Subcutaneous abdominal adipose tissue (tissue), 5 donors: ENCODE measurements around the gene LLGL2.
A peak's percentile ranks its signal among the peaks of the same experiment; 100 is the strongest.

Experiments
- H3K27ac ChIP-seq: one replicate; pipeline ENCODE4 v1.7.0; 2013; ENCODE audit warnings: low read depth, mild to moderate bottlenecking, inconsistent platforms, low read length, moderate library complexity
- H3K27me3 ChIP-seq, 5 donors: one replicate each; pipeline ENCODE4 v1.7.0; 2013; ENCODE audit warnings: low read length in 5 of 5, inconsistent platforms in 1 of 5; ENCODE audit not compliant: control insufficient read depth in 5 of 5, insufficient read depth in 4 of 5
- H3K36me3 ChIP-seq, 5 donors: one replicate each; pipeline ENCODE4 v1.7.0; 2013; ENCODE audit warnings: low read length in 5 of 5; ENCODE audit not compliant: control insufficient read depth in 5 of 5, insufficient read depth in 5 of 5
- H3K4me1 ChIP-seq, 5 donors: one replicate each; pipeline ENCODE4 v1.7.0; 2013; ENCODE audit warnings: low read length in 5 of 5, mild to moderate bottlenecking in 3 of 5, moderate library complexity in 1 of 5; ENCODE audit not compliant: control insufficient read depth in 5 of 5, insufficient read depth in 5 of 5
- H3K4me3 ChIP-seq, 5 donors: one replicate each; pipeline ENCODE4 v1.7.0; 2013; ENCODE audit warnings: low read length in 5 of 5, low read depth in 1 of 5
- H3K9ac ChIP-seq, 5 donors: one replicate each; pipeline ENCODE4 v1.7.0; 2013; ENCODE audit warnings: low read length in 5 of 5, mild to moderate bottlenecking in 4 of 5, moderate library complexity in 3 of 5
- H3K9me3 ChIP-seq, 5 donors: one replicate each; pipeline ENCODE4 v1.7.0; 2013; ENCODE audit warnings: low read length in 5 of 5; ENCODE audit not compliant: control insufficient read depth in 5 of 5
- donor health status: healthy.
- donor health status: healthy.
- donor health status: healthy.
- donor health status: healthy.
- donor health status: healthy.

The LLGL2 gene

DNA sequence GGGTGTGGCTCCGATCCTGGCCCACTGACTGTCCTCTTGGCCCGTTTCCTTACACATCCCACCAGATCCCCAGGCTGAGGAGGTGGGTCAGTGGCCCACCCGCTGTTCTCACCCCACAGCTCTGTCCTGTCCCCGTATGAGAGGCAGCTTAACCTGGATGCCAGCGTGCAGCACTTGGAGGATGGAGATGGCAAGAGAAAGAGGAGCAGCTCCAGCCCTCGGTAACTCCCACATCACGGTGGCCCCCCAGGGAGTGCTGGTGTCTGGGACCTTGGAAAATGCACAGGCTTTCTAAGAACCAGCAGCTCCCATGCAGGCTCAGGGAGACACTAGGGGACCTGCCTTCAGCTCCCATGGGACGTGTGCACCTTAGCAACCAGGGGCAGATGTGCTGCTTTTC lies 4.2 kb upstream of the LLGL2 start:
- H3K36me3 ChIP-seq = peaks cover 0 to 18% (median 9%) of the 10 kb centered on the region in 5 donors
- H3K27ac ChIP-seq = no peak overlapping the region
- no peak overlapping the region for H3K9ac ChIP-seq
- H3K27me3 ChIP-seq = no peaks in the 10 kb centered on the region
- peaks cover 0 to 30% (median 23%) of the 10 kb centered on the region in 5 donors for H3K4me1 ChIP-seq
- no peak overlapping the region for H3K4me3 ChIP-seq
- no peaks in the 10 kb centered on the region for H3K9me3 ChIP-seq

DNA sequence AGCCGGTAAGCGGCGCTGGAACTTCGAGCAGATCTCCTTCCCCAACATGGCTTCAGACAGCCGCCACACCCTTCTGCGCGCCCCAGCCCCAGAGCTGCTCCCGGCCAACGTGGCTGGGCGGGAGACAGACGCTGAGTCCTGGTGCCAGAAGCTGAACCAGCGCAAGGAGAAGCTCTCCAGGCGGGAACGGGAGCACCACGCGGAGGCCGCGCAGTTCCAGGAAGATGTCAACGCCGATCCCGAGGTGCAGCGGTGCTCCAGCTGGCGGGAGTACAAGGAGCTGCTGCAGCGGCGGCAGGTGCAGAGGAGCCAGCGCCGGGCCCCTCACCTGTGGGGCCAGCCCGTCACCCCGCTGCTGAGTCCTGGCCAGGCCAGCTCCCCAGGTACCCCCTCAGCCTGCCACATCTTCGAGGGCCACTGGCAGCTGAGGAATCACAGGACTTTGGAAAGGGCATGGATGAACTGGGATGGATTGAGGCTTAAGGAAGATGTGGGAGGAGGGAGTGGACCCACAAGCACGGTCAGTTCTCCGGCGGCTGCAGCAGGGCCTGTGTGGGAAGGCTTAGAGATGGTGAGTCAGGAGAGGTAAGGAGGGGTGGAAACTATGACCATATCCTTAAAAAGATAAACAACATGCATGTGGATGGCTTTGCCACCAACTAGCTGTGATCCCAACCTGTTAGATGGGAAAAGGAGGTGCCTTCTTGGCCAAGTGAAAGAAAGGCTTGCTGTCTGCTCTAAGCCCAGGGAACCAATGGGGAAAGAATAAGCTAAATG lies 3.4 kb upstream of the LLGL2 start:
- H3K4me1 ChIP-seq = peaks cover 0 to 29% (median 24%) of the 10 kb centered on the region in 5 donors
- H3K4me3 ChIP-seq = no peak overlapping the region
- peaks cover 0 to 18% (median 9%) of the 10 kb centered on the region in 5 donors for H3K36me3 ChIP-seq
- no peaks in the 10 kb centered on the region for H3K27me3 ChIP-seq
- no peak overlapping the region for H3K27ac ChIP-seq
- H3K9me3 ChIP-seq = no peaks in the 10 kb centered on the region
- H3K9ac ChIP-seq = peak overlapping the region in 1 of 5 donors; percentile 13

DNA sequence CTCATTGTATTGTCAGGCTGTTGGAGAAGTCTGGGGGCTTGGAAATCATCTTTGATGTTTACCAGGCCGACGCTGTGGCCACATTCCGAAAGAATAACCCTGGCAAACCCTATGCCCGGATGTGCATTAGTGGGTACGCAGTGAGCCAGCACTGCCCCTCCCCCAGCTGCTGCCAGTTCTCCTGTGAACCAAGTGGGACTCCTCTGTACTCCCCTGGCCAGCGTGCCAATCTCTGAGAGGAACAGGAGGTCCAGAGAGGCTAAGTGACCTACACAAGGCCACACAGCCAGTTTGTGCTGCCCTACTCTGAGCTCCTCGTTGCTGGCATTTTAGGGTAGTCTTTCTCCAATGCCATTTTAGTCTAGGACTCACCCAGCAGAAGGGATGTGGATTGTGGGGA lies 1.9 kb upstream of the LLGL2 start:
- Histone ChIP-seq H3K27me3 (no peaks in the 10 kb centered on the region), H3K27ac (no peak overlapping the region), H3K4me1 (peaks cover 0 to 23% (median 17%) of the 10 kb centered on the region in 5 donors), H3K4me3 (no peak overlapping the region), H3K9me3 (no peaks in the 10 kb centered on the region), H3K36me3 (peaks cover 0 to 18% (median 9%) of the 10 kb centered on the region in 5 donors), H3K9ac (no peak overlapping the region)

DNA sequence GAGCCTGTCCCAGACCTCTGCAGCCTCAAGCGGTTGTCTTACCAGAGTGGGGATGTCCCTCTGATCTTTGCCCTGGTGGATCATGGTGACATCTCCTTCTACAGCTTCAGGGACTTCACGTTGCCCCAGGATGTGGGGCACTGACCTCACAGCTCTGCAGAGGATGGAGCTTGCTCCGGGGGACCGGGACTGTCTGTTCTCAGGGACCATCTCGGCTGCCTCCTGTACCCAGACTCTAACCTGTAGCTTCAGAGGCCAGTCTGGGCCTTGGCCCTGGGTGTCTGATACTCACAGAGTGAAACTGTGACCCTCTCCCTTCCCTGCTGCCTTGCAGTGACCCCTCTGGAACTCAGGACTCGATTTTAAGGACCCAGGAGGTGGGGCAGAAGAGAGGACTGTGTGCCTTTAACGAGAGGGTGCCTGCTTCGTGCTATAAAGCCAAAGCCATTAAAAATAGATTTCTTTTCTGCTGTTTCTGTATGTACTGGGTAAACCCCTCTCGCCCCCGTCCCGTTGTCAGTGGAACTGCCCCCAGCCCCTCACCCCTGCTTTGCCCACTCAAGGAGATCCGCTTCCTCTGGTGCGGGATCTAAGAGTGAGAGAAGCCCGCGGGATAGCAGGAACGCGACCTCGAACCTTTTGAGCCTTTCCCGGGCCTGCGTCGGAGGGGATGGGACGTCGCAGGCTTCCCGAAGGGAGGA lies 1.1 kb upstream of the LLGL2 start:
- Histone ChIP-seq H3K27me3 (no peaks in the 10 kb centered on the region), H3K9ac (no peak overlapping the region), H3K27ac (no peak overlapping the region), H3K9me3 (no peaks in the 10 kb centered on the region), H3K4me1 (peaks cover 0 to 23% (median 17%) of the 10 kb centered on the region in 5 donors), H3K36me3 (peaks cover 0 to 13% (median 9%) of the 10 kb centered on the region in 5 donors), H3K4me3 (peak overlapping the region in 4 of 5 donors; percentile 56 to 72 (median 60))

DNA sequence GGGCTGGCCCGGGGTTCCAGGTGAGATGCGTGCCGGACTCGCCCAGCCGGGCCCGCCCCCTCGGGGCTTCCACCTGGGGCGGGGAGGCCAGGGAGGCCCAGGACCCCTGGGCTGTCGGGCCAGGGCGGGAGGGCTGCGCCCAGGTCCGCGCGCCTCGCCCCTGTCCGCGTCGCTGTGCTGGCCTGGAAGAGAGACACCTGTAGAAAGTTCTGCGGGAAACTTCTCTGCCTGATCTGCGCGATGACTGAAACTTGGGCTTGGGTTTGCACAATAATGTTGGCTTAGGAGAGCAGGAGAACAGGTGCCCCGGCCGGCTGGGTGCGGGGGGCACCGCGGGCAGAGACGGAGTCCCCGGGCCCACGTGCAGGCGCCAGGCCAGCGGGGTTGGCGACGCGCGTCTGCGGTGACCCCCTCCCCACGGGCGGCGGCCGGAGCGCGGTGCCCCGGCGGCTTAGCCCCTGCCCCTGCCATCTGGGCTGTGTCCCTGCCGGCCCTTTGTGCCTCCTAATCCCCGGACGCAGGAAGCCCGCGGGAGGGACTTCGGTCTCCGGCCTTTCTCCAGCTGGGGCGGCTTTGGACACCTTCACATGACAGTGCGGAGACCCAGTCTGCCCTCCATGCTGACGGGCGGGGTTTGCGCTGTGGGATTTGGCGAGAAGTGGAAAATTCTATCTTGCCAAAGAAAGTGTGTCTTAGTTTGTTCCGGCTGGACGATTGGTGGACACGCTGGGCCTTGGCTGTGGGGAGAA lies 483 bp downstream of the LLGL2 start:
- peak overlapping the region; percentile 48 to 72 (median 60) for H3K4me3 ChIP-seq
- peak overlapping the region in 3 of 5 donors; percentile 39 to 68 (median 43) for H3K9ac ChIP-seq
- H3K36me3 ChIP-seq = peaks cover 0 to 13% (median 6%) of the 10 kb centered on the region in 5 donors
- no peak overlapping the region for H3K27ac ChIP-seq
- H3K27me3 ChIP-seq = no peaks in the 10 kb centered on the region
- H3K4me1 ChIP-seq = peaks cover 0 to 23% (median 17%) of the 10 kb centered on the region in 5 donors
- no peaks in the 10 kb centered on the region for H3K9me3 ChIP-seq

DNA sequence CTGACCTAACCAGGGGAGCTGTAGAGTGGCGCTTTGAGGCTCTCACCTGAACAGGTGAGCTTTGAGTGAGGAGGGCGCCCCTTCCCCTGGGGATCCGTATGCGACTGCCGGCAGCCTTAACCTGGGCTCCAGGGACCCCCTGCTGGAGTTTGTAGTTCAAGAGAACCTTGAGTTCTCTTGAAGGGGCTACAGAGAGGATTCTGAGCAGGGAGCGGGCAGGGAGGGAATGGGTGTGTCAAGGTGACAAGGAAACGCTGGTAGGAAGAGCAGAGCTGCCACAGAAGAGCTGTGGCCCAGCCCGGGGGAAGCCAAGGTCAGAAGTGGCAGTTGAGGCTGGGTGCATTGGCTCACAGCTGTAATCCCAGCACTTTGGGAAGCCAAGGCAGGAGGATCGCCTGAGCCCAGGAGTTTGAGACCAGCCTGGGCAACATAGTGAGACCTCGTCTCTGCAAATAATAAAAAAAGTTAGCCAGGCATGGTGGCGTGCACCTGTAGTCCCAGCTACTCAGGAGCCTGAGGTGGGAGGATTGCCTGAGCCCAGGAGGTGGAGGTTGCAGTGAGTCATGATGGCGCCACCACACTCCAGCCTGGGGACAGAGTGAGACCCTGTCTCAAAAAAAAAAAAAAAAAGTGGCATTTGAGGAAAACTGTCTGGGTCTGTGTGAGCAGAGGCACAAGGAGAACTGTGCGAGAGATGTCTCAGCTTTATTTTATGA lies 1.2 kb downstream of the LLGL2 start:
- H3K36me3 ChIP-seq = peaks cover 0 to 6% (median 6%) of the 10 kb centered on the region in 5 donors
- peaks cover 0 to 23% (median 17%) of the 10 kb centered on the region in 5 donors for H3K4me1 ChIP-seq
- H3K9me3 ChIP-seq = no peaks in the 10 kb centered on the region
- peak overlapping the region in 3 of 5 donors; percentile 11 to 68 (median 43) for H3K9ac ChIP-seq
- no peaks in the 10 kb centered on the region for H3K27me3 ChIP-seq
- H3K4me3 ChIP-seq = peak overlapping the region; percentile 48 to 72 (median 60)
- H3K27ac ChIP-seq = no peak overlapping the region

DNA sequence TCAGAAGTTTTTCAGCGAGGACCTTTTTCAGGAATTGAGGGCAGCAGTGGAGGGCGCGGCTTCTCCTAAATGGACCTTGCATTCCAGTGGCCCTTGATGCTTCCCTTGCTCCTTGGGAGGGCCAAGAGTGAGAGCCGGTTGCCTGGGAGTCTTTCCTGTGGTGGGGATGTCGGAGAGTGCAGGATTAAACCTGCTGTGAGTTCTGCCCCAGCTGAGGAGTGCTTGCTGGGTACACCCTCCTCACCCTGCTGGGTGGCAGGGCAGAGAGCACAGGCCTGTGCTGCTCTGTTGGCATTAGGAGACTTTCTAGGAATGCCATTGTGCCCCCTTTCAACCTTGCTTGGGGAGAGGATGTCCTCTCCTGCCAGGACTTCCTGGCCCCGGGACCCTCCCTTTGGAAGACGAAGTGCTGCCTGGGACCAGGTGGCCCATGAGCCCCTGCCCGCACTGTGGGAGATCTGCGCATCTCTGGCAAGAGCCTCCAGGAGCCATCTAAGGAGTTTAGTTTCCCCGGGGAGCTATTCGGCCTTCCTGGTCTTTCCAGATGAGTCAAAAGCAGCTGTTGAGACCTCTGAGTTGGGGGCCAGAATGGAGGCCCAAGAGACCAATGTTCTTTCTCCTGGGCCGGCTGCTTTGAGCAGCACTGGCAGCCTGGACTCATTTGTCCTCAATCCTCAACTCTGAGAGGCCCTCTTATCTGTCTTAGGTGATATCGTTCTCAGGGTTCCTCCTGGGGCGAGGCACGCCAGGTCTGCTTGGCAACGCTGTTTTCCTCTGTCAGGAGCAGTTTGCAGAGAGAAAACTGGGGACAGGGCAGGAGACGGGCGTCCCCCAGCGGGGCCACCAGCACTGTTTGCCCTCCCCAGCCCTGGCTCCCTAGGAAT lies 5.6 kb downstream of the LLGL2 start:
- no peaks in the 10 kb centered on the region for H3K9me3 ChIP-seq
- no peak overlapping the region for H3K27ac ChIP-seq
- H3K9ac ChIP-seq = no peak overlapping the region
- peaks cover 0 to 2% (median 0%) of the 10 kb centered on the region in 5 donors for H3K36me3 ChIP-seq
- H3K4me1 ChIP-seq = peaks cover 0 to 7% (median 7%) of the 10 kb centered on the region in 5 donors
- H3K4me3 ChIP-seq = no peak overlapping the region
- H3K27me3 ChIP-seq = no peaks in the 10 kb centered on the region

DNA sequence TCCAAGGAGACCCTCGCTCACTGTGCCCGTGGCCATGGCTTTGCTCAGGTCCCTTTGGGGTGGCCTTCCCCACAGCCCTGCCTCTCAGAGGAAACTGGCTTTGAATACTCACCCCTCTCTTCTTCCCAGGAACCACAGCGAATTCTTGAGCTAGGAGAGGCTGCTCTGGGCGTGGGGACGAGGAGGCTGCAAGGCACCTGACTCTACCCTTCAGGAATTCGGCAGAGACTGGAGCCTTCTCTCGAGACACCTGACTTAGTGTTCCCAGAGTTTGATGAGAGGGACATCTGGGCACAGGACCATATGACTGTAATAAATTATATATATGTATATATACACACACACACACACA lies 6.2 kb downstream of the LLGL2 start:
- no peak overlapping the region for H3K9ac ChIP-seq
- peaks cover 0 to 2% (median 0%) of the 10 kb centered on the region in 5 donors for H3K36me3 ChIP-seq

DNA sequence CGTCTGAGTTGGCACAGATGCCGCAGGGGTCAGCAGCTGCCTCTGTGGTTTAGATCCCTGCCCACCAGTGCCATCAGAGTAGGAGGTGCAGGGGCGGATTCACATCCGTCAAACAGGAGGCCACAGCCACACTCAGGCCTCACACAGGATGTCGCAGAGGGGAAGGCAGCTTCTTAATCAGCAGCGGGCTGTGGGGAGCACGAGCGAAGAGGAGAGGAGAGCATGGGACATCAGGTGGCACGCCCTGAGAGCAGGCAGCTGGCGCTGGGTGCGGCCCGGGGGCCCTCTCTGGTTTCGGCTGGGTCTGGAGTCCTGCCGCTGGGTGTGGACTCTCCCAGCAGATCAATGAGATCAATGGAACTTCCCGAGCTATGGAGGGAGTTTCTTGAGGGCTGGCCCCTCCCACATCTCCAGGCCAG lies 9.6 kb downstream of the LLGL2 start:
- Histone ChIP-seq H3K4me3 (no peak overlapping the region), H3K4me1 (no peaks in the 10 kb centered on the region), H3K27ac (no peak overlapping the region), H3K36me3 (peaks cover 0 to 2% (median 0%) of the 10 kb centered on the region in 5 donors), H3K27me3 (no peaks in the 10 kb centered on the region), H3K9ac (no peak overlapping the region), H3K9me3 (no peaks in the 10 kb centered on the region)

More for the DNA sequence above, 6.2 kb downstream of the LLGL2 start:
- peaks cover 0 to 1% (median under 1%) of the 10 kb centered on the region in 5 donors for H3K4me1 ChIP-seq
- H3K27me3 ChIP-seq = no peaks in the 10 kb centered on the region
- H3K27ac ChIP-seq = no peak overlapping the region
- no peaks in the 10 kb centered on the region for H3K9me3 ChIP-seq
- no peak overlapping the region for H3K4me3 ChIP-seq
